KG1 (cell line): ENCODE results near the gene HS3ST2.
"Not testable (repeated sequence)": the region's sequence is repeated elsewhere in the genome, so short reads cannot be mapped to it uniquely, and the experiment has no call there.

ENCODE experiments used
- DNase-seq: peaks from one replicate; lab custom pipeline; 2025; lab: John Stamatoyannopoulos, UW

The HS3ST2 gene

GRCh38 chr16:22932032-22932771 is 118.2 kb downstream of the HS3ST2 start:
- no peak for DNase-seq

DNA sequence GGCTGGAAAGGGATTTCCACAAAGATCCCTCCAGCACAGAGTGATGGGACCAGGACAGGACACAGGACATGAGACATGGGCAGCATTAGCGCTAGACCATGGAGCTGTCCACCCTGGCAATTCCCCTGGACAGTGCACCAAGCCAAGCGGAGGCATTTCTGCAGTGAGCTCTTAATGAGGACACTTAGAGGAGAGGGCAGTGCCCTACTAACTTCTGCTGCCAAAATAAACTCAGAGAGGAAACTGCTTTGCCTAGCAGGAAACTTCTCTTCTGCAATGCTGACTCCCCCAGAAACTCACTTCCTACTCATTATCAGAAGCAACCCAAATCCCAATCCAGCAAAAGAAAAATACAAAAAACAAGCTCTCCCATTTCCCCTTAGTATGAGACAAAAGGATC is 119.2 kb downstream of the HS3ST2 start:
- no peak for DNase-seq

- DNase-seq: no peak
These were observed 120.8 kb downstream of the HS3ST2 start for GRCh38 chr16:22934786-22935185.

DNA sequence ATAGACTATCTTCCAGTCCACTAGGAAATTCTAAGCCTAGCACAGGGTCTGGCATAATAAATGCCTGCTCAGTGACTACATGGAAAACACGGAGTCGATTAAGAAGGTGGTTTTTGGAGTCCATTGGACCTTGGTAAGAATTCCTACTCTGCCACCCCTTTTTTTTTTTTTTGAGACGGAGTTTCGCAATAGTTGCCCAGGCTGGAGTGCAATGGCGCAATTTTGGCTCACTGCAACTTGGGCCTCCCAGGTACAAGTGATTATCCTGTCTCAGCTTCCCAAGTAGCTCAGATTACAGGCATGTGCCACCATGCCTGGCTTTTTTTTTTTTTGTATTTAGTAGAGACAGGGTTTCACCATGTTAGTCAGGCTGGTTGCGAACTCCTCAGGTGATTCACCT is 123.2 kb downstream of the HS3ST2 start:
- no peak for DNase-seq

- no peak for DNase-seq
These were observed 124.7 kb downstream of the HS3ST2 start for GRCh38 chr16:22938647-22939046.

GRCh38 chr16:22939744-22940363 is 125.9 kb downstream of the HS3ST2 start:
- not testable (repeated sequence) for DNase-seq

GRCh38 chr16:22941970-22942501 is 128.1 kb downstream of the HS3ST2 start:
- no peak for DNase-seq

DNA sequence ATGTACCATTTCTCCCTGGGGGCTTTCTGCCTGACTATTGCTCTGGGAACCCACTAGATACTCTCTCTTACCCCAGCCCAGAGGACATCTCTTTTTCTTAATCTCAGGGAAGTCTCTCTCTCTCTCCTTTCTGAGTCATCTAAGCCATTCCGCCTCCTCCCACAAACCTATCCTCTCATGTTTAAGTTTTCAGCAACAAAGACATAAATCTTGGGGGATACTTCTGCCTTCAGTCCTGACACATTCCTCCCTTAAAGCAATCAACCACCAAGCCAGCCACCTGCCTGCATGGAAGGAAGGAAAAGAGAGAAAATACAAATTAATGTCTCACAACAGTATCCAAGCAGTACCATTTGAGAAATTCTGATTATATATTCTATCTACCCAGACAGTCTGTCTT is 128.8 kb downstream of the HS3ST2 start:
- DNase-seq: no peak

- DNase-seq: no peak
These were observed 131.4 kb downstream of the HS3ST2 start for GRCh38 chr16:22945361-22945760.

GRCh38 chr16:22946433-22946832 is 132.5 kb downstream of the HS3ST2 start:
- DNase-seq: no peak

DNA sequence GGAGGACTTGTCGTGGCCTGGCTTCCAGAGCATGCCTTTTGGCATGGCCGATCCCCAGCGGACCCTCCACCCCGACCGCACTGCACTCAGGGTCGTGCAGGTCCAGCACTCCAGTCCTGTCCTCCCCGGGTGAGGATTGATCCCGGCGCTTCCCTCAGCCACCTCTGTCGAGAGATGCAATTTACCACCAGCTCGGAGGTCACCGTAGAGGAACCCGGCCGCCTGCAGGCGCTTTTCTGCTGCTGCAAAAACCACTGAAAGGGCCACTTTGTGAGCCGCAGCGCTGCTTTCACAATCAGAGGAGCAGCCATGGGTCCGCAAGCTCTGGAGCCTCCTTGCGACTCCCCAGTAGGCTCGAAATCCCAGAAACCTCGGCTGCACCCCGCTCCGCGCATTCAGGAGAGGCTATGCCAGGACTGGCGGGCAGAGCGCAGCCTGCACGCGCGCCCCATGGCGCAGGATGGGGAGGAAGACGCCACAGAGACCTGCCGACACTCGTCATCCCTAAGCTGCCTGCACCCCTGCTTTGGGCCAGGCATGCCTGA is 134.2 kb downstream of the HS3ST2 start:
- DNase-seq: no peak

- DNase-seq: no peak
These were observed 134.8 kb downstream of the HS3ST2 start for GRCh38 chr16:22948603-22949368.

DNA sequence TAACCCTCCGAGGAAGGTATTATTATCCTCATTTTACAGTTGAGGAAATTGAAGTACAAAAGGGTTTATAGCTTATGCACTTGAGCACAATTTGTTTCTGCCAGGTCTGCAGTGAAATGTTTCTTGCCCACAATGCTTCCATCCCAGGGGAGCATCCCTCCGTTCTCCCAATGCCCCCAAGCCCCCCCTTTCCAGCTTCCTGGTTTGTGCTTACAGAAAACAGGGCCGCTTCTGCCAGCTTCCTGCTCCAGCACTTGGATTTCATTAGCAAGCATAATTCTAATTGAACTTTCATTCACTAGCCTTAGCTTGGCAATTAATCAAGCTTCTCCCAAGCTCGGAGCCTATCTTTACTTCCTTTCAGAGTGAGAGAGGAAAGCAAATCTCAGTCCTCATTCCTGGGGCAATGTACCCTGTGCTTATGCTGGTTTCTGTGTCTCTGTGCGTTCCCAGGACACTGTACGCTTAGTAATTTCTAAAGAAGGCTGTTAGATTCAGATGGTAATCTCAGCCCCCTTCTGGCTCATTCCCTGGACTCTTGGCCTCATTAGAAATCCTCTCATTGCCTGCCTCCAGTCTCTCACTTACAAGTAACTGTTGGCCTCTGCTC is 141.6 kb downstream of the HS3ST2 start:
- no peak for DNase-seq

GRCh38 chr16:22961206-22961605 is 147.2 kb downstream of the HS3ST2 start:
- DNase-seq: no peak

GRCh38 chr16:22962905-22963304 is 148.9 kb downstream of the HS3ST2 start:
- DNase-seq: no peak
